Neuronal stem cell (in vitro differentiated cells): Measurements from ENCODE around the gene CDC16.

Experiments used
- DNase-seq: peaks from one replicate; pipeline ENCODE4 v3.0.0-alpha.2; 2013; ENCODE audit warnings: low spot score
- H2AFZ ChIP-seq: one replicate; pipeline ENCODE4 v1.6.1; 2013; ENCODE audit warnings: mild to moderate bottlenecking, low read length, inconsistent platforms
- H2AK5ac ChIP-seq: 2 replicates; pipeline ENCODE4 v1.6.1; 2013; ENCODE audit warnings: low read depth, mild to moderate bottlenecking, inconsistent platforms, low read length, moderate library complexity, mixed read lengths
- H2BK120ac ChIP-seq: 2 replicates; pipeline ENCODE4 v1.6.1; 2013; ENCODE audit warnings: low read depth, mild to moderate bottlenecking, inconsistent platforms, low read length, moderate library complexity, mixed read lengths
- H2BK12ac ChIP-seq: one replicate; pipeline ENCODE4 v1.6.1; 2013; ENCODE audit warnings: low read length, inconsistent platforms
- H2BK15ac ChIP-seq: 2 replicates; pipeline ENCODE4 v1.6.1; 2013; ENCODE audit warnings: mild to moderate bottlenecking, low read length, inconsistent platforms, mixed read lengths
- H2BK5ac ChIP-seq: one replicate; pipeline ENCODE4 v1.6.1; 2013; ENCODE audit warnings: inconsistent platforms, mild to moderate bottlenecking, low read length, moderate library complexity
- H3K14ac ChIP-seq: one replicate; pipeline ENCODE4 v1.6.1; 2013; ENCODE audit warnings: low read length, inconsistent platforms
- H3K18ac ChIP-seq: 2 replicates; pipeline ENCODE4 v1.6.1; 2013; ENCODE audit warnings: low read length, inconsistent platforms
- H3K23ac ChIP-seq: 2 replicates; pipeline ENCODE4 v1.6.1; 2013; ENCODE audit warnings: low read depth, mild to moderate bottlenecking, mixed read lengths, low read length, inconsistent platforms; ENCODE audit not compliant: poor library complexity
- H3K27ac ChIP-seq: replicated peaks from 3 replicates; pipeline ENCODE4 v1.5.1; 2013; ENCODE audit warnings: low read length, inconsistent platforms
- H3K27me3 ChIP-seq, 3 experiments: 2 replicates each; pipeline ENCODE4 v1.6.1; 2013; ENCODE audit warnings: low read length in 3 of 3, mild to moderate bottlenecking in 2 of 3, inconsistent platforms in 1 of 3, low read depth in 1 of 3, mixed read lengths in 1 of 3, moderate library complexity in 1 of 3; ENCODE audit not compliant: control insufficient read depth in 3 of 3, insufficient read depth in 3 of 3
- H3K36me3 ChIP-seq, 2 donors: replicated peaks in 1 of 2; 2 replicates each; pipeline ENCODE4 v1.6.1; 2013; ENCODE audit warnings: low read length in 2 of 2; ENCODE audit not compliant: control insufficient read depth in 2 of 2, insufficient read depth in 2 of 2
- H3K4ac ChIP-seq: 2 replicates; pipeline ENCODE4 v1.6.1; 2013; ENCODE audit warnings: inconsistent platforms, mild to moderate bottlenecking, low read length, moderate library complexity
- H3K4me1 ChIP-seq, 2 donors: 1 replicate in 1 of 2; 2 replicates in 1 of 2; pipeline ENCODE4 v1.6.1; 2013; ENCODE audit warnings: low read length in 2 of 2, low read depth in 1 of 2; ENCODE audit not compliant: control insufficient read depth in 2 of 2, insufficient read depth in 1 of 2
- H3K4me2 ChIP-seq: one replicate; pipeline ENCODE4 v1.6.1; 2013; ENCODE audit warnings: mild to moderate bottlenecking, low read length, inconsistent platforms; ENCODE audit not compliant: insufficient read depth, poor library complexity, severe bottlenecking
- H3K4me3 ChIP-seq, 2 donors: 2 replicates each; pipeline ENCODE4 v1.5.1; 2013; ENCODE audit warnings: low read length in 2 of 2, mild to moderate bottlenecking in 2 of 2, inconsistent platforms in 1 of 2, moderate library complexity in 1 of 2
- H3K79me1 ChIP-seq: one replicate; pipeline ENCODE4 v1.6.1; 2013; ENCODE audit warnings: low read depth, mild to moderate bottlenecking, inconsistent platforms, low read length, moderate library complexity
- H3K9ac ChIP-seq: one replicate; pipeline ENCODE4 v1.6.1; 2013; ENCODE audit warnings: mild to moderate bottlenecking, low read depth, low read length, inconsistent platforms; ENCODE audit not compliant: poor library complexity
- H3K9me3 ChIP-seq, 2 donors: replicated peaks in 1 of 2; 2 replicates each; pipeline versions ENCODE3 to v1.6.1; 2013; ENCODE audit warnings: low read length in 2 of 2, mild to moderate bottlenecking in 2 of 2, inconsistent platforms in 1 of 2, low read depth in 1 of 2, mixed read lengths in 1 of 2, moderate library complexity in 1 of 2; ENCODE audit not compliant: control insufficient read depth in 2 of 2, insufficient read depth in 1 of 2
- H4K8ac ChIP-seq: one replicate; pipeline ENCODE4 v1.6.1; 2013; ENCODE audit warnings: low read depth, mild to moderate bottlenecking, inconsistent platforms, low read length, moderate library complexity
- H4K91ac ChIP-seq: one replicate; pipeline ENCODE4 v1.6.1; 2013; ENCODE audit warnings: low read length, low read depth, mild to moderate bottlenecking, inconsistent platforms; ENCODE audit not compliant: poor library complexity
- WGBS, 2 donors: extraction: QIAGEN DNeasy Blood & Tissue Kit; methylation state at CpG; one replicate each; pipeline ENCODE4 v1.1.7; 2013; ENCODE audit warnings: missing lambda C conversion rate in 2 of 2, mixed read lengths in 1 of 2; ENCODE audit not compliant: insufficient read length in 2 of 2, insufficient replicate concordance in 1 of 2; ENCODE audit errors: extremely low coverage in 2 of 2; 5-methylcytosine and 5-hydroxymethylcytosine counted together

The CDC16 gene

GRCh38 chr13:114208134-114208533, 26.6 kb upstream of the CDC16 start:
- no peak overlapping the region for H3K4ac ChIP-seq
- H3K27me3 ChIP-seq: no peaks in the 10 kb centered on the region
- no peak overlapping the region for H3K4me2 ChIP-seq
- DNase-seq: no peak
- no peak overlapping the region for H2AFZ ChIP-seq
- H3K18ac ChIP-seq: no peak overlapping the region
- no peaks in the 10 kb centered on the region for H3K4me1 ChIP-seq
- H3K9ac ChIP-seq: no peak overlapping the region
- H2BK15ac ChIP-seq: no peak overlapping the region
- no peak overlapping the region for H2BK12ac ChIP-seq
- H2BK5ac ChIP-seq: no peak overlapping the region
- no peaks in the 10 kb centered on the region for H3K79me1 ChIP-seq
- no peak overlapping the region for H2BK120ac ChIP-seq
- H3K23ac ChIP-seq: no peak overlapping the region
- no CpG with 5 or more reads among the region's 6 CpGs for WGBS, 2 donors
- H3K27ac ChIP-seq: no peak overlapping the region
- no peak overlapping the region for H3K14ac ChIP-seq
- no peak overlapping the region for H2AK5ac ChIP-seq
- H3K4me3 ChIP-seq: no peak overlapping the region
- H3K36me3 ChIP-seq: peaks cover 0 to 2% of the 10 kb centered on the region in 2 donors
- H4K8ac ChIP-seq: no peak overlapping the region
- H4K91ac ChIP-seq: no peak overlapping the region
- peaks cover 6 to 9% of the 10 kb centered on the region in 2 donors for H3K9me3 ChIP-seq

- DNase-seq: no peak
- no CpG with 5 or more reads among the region's 26 CpGs for WGBS, 2 donors
- peak overlapping the region; percentile 66 for H2BK5ac ChIP-seq
Observed at GRCh38 chr13:114211446-114212157, 23.1 kb upstream of the CDC16 start.

GRCh38 chr13:114212158-114212495, 22.6 kb upstream of the CDC16 start:
- Histone ChIP-seq H4K91ac (no peak overlapping the region), H3K27ac (no peak overlapping the region), H2AFZ (no peak overlapping the region), H3K4me3 (no peak overlapping the region), H3K4me1 (no peaks in the 10 kb centered on the region), H3K36me3 (peaks cover 0 to 2% of the 10 kb centered on the region in 2 donors), H4K8ac (no peak overlapping the region), H3K14ac (no peak overlapping the region), H2BK120ac (no peak overlapping the region), H3K27me3 (no peaks in the 10 kb centered on the region), H3K4ac (no peak overlapping the region), H3K9me3 (peaks cover 0 to 6% of the 10 kb centered on the region in 2 donors), H3K23ac (no peak overlapping the region), H3K9ac (no peak overlapping the region), H2AK5ac (no peak overlapping the region), H2BK12ac (no peak overlapping the region), H3K4me2 (no peak overlapping the region), H3K18ac (no peak overlapping the region), H2BK15ac (no peak overlapping the region), H2BK5ac (no peak overlapping the region), H3K79me1 (no peaks in the 10 kb centered on the region)
- WGBS, 2 donors: no CpG with 5 or more reads among the region's 6 CpGs
- no peak for DNase-seq

More at GRCh38 chr13:114211446-114212157, 23.1 kb upstream of the CDC16 start:
- no peak overlapping the region for H4K8ac ChIP-seq
- no peaks in the 10 kb centered on the region for H3K79me1 ChIP-seq
- H3K9ac ChIP-seq: peak overlapping the region; percentile 12
- no peak overlapping the region for H2BK120ac ChIP-seq
- peak overlapping the region; percentile 31 for H3K23ac ChIP-seq
- no peak overlapping the region for H2AFZ ChIP-seq
- no peak overlapping the region for H3K27ac ChIP-seq
- H2BK12ac ChIP-seq: no peak overlapping the region
- H3K4ac ChIP-seq: no peak overlapping the region
- peak overlapping the region; percentile 27 for H2BK15ac ChIP-seq
- H3K4me3 ChIP-seq: no peak overlapping the region
- peak overlapping the region; percentile 59 for H4K91ac ChIP-seq
- peak overlapping the region; percentile 44 for H3K18ac ChIP-seq
- peaks cover 2 to 9% of the 10 kb centered on the region in 2 donors for H3K9me3 ChIP-seq
- peaks cover 0 to 2% of the 10 kb centered on the region in 2 donors for H3K36me3 ChIP-seq
- H2AK5ac ChIP-seq: no peak overlapping the region
- no peaks in the 10 kb centered on the region for H3K4me1 ChIP-seq
- H3K14ac ChIP-seq: peak overlapping the region; percentile 91
- H3K27me3 ChIP-seq: no peaks in the 10 kb centered on the region
- no peak overlapping the region for H3K4me2 ChIP-seq

- no peak overlapping the region for H3K4me3 ChIP-seq
- no peak overlapping the region for H2BK12ac ChIP-seq
- H2BK5ac ChIP-seq: no peak overlapping the region
- no peak overlapping the region for H3K14ac ChIP-seq
- no peak overlapping the region for H3K23ac ChIP-seq
- H2AK5ac ChIP-seq: no peak overlapping the region
- no peak overlapping the region for H3K4ac ChIP-seq
- no peaks in the 10 kb centered on the region for H3K27me3 ChIP-seq
- H3K4me1 ChIP-seq: no peaks in the 10 kb centered on the region
- H4K8ac ChIP-seq: no peak overlapping the region
- no peak overlapping the region for H2BK15ac ChIP-seq
- H2BK120ac ChIP-seq: no peak overlapping the region
- no peaks in the 10 kb centered on the region for H3K9me3 ChIP-seq
- no peak overlapping the region for H3K27ac ChIP-seq
- H3K18ac ChIP-seq: no peak overlapping the region
- H3K9ac ChIP-seq: no peak overlapping the region
- no peak overlapping the region for H2AFZ ChIP-seq
- H3K36me3 ChIP-seq: peaks cover 0 to 2% of the 10 kb centered on the region in 2 donors
- no peak overlapping the region for H4K91ac ChIP-seq
- no peak overlapping the region for H3K4me2 ChIP-seq
- no CpG with 5 or more reads among the region's 7 CpGs for WGBS, 2 donors
- DNase-seq: no peak
- H3K79me1 ChIP-seq: no peaks in the 10 kb centered on the region
Observed at GRCh38 chr13:114213980-114214379, 20.7 kb upstream of the CDC16 start.
